ENCODE measurements around the gene SUN5. TPM values are rescaled to one million over a fixed set of nuclear protein-coding genes. Genes with fewer than 3 reads are reported as not detected.

SUN5 gene
- total and polyA plus RNA-seq, 11 donors, result not detected

DNA sequence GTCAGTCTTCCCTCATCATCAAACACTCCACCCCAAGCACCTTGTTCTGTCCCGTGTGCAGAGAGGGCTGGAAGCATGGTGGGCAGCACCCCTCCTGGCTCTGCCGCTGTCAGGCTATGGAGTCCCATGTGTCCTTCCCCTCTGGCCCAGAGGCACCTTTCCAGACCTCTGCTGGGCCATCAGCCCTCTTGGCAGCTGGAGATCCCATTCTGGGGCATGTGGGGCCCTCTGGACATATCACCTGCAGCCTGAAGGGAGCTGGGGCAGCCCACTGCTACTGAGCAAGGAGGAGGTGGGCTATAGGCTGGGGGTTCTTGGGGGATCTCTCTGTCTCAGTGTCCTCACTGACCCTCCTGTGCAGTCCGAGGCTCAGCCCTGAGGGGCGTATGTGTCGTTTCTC, 42.2 kb downstream of the SUN5 start:
- Histone ChIP-seq H3K4me1 (peaks cover 0 to 16% (median 0%) of the 10 kb centered on the region in 12 donors), H3K27me3 (peaks cover 0 to 7% (median 0%) of the 10 kb centered on the region in 9 donors), H3K4me3 (no peak overlapping the region), H3K36me3 (no peaks in the 10 kb centered on the region), H3K27ac (no peak overlapping the region), H3K9me3 (peaks cover 0 to 10% (median 4%) of the 10 kb centered on the region in 12 donors)
- WGBS, 4 donors, result 76 to 88% (median 87%) methylated on average over 5 of the region's 5 CpGs
- DNase-seq, result no peak
- no peak for ATAC-seq
- intact Hi-C loops (cut with DNase I), result no loop called here
- TF ChIP-seq CTCF (IDR thresholded peaks at IDR 0.05) (no peak), POLR2A (IDR thresholded peaks at IDR 0.05) (no peak)

GRCh38 chr20:32960849-32961731, 43.1 kb downstream of the SUN5 start:
- Histone ChIP-seq H3K36me3 (no peaks in the 10 kb centered on the region), H3K27ac (no peak overlapping the region), H3K4me3 (no peak overlapping the region), H3K4me1 (peaks cover 0 to 10% (median 0%) of the 10 kb centered on the region in 12 donors), H3K9me3 (peaks cover 0 to 20% (median 11%) of the 10 kb centered on the region in 12 donors), H3K27me3 (peaks cover 0 to 7% (median 0%) of the 10 kb centered on the region in 9 donors)
- intact Hi-C loops (cut with DNase I), result no loop called here
- no peak for DNase-seq
- no peak for TF ChIP-seq CTCF (IDR thresholded peaks at IDR 0.05)
- no peak for TF ChIP-seq POLR2A (IDR thresholded peaks at IDR 0.05)
- WGBS, 4 donors, result 86 to 89% (median 87%) methylated on average over 26 to 28 of the region's 28 CpGs
- ATAC-seq, result no peak

- intact Hi-C loops (cut with DNase I), result no loop called here
- no peak overlapping the region for H3K27ac ChIP-seq
- H3K36me3 ChIP-seq, result no peaks in the 10 kb centered on the region
- DNase-seq, result no peak
- H3K4me3 ChIP-seq, result no peak overlapping the region
- H3K27me3 ChIP-seq, result peaks cover 0 to 7% (median 0%) of the 10 kb centered on the region in 9 donors
- peaks cover 0 to 1% (median 0%) of the 10 kb centered on the region in 12 donors for H3K4me1 ChIP-seq
- peaks cover 0 to 28% (median 14%) of the 10 kb centered on the region in 12 donors for H3K9me3 ChIP-seq
- TF ChIP-seq POLR2A (IDR thresholded peaks at IDR 0.05) (no peak), CTCF (IDR thresholded peaks at IDR 0.05) (no peak)
- no peak for ATAC-seq
These were observed 44.1 kb downstream of the SUN5 start for GRCh38 chr20:32960222-32960518.

- Histone ChIP-seq H3K9me3 (peaks cover 0 to 34% (median 14%) of the 10 kb centered on the region in 12 donors), H3K4me3 (no peak overlapping the region), H3K36me3 (no peaks in the 10 kb centered on the region), H3K4me1 (no peaks in the 10 kb centered on the region), H3K27me3 (peaks cover 0 to 7% (median 0%) of the 10 kb centered on the region in 9 donors), H3K27ac (no peak overlapping the region)
- DNase-seq, result no peak
- intact Hi-C loops (cut with DNase I), result no loop called here
- no peak for TF ChIP-seq CTCF (IDR thresholded peaks at IDR 0.05)
- no peak for TF ChIP-seq POLR2A (IDR thresholded peaks at IDR 0.05)
- ATAC-seq, result no peak
- WGBS, 4 donors, result 82 to 83% (median 83%) methylated on average over 14 of the region's 14 CpGs
These were observed 44.6 kb downstream of the SUN5 start for GRCh38 chr20:32959351-32960221.
